HEK293 (cell line): ENCODE measurements around the gene CC2D1A.

ENCODE experiments used
- GLIS2 ChIP-seq: fragments of 450-650 bp; formaldehyde crosslinking; IDR thresholded peaks from 2 replicates; pipeline ENCODE4 v1.5.1; 2016; ENCODE audit warnings: missing biosample characterization, missing genetic modification characterization
- KLF8 ChIP-seq: fragments of 450-650 bp; formaldehyde crosslinking; IDR thresholded peaks from 2 replicates; pipeline ENCODE4 v1.5.1; 2016; ENCODE audit warnings: missing biosample characterization, missing genetic modification characterization
- KLF9 ChIP-seq: fragments of 450-650 bp; formaldehyde crosslinking; IDR thresholded peaks from 2 replicates; pipeline ENCODE4 v1.5.1; 2016; ENCODE audit warnings: missing biosample characterization, missing genetic modification characterization, low read depth
- ZBTB48 ChIP-seq: fragments of 450-650 bp; formaldehyde crosslinking; IDR thresholded peaks from 2 replicates; pipeline ENCODE4 v1.5.1; 2016; ENCODE audit warnings: missing biosample characterization, missing genetic modification characterization
- ZNF211 ChIP-seq: fragments of 450-650 bp; formaldehyde crosslinking; IDR thresholded peaks from 2 replicates; pipeline ENCODE4 v1.5.1; 2016; ENCODE audit warnings: low read depth, missing biosample characterization, missing genetic modification characterization
- ZNF341 ChIP-seq: fragments of 450-650 bp; formaldehyde crosslinking; IDR thresholded peaks from 2 replicates; pipeline ENCODE4; 2016; ENCODE audit warnings: low read depth, missing biosample characterization, missing genetic modification characterization
- ZNF571 ChIP-seq: fragments of 450-650 bp; formaldehyde crosslinking; IDR thresholded peaks from 2 replicates; pipeline ENCODE4 v1.5.0; 2017; ENCODE audit warnings: missing biosample characterization, missing genetic modification characterization
- ZNF610 ChIP-seq: fragments of 450-650 bp; formaldehyde crosslinking; IDR thresholded peaks from 2 replicates; pipeline ENCODE4 v1.5.1; 2016; ENCODE audit warnings: missing biosample characterization, missing genetic modification characterization, borderline replicate concordance
- ZNF621 ChIP-seq: fragments of 450-650 bp; formaldehyde crosslinking; IDR thresholded peaks from 2 replicates; pipeline ENCODE4 v1.5.1; 2017; ENCODE audit warnings: missing biosample characterization, missing genetic modification characterization
- ZNF624 ChIP-seq: fragments of 450-650 bp; formaldehyde crosslinking; IDR thresholded peaks from 2 replicates; pipeline ENCODE4 v1.5.1; 2017; ENCODE audit warnings: missing biosample characterization, missing genetic modification characterization
- ZSCAN23 ChIP-seq: fragments of 450-650 bp; formaldehyde crosslinking; IDR thresholded peaks from 2 replicates; pipeline ENCODE4 v1.5.1; 2016; ENCODE audit warnings: missing biosample characterization, missing genetic modification characterization
- TF ChIP-seq, protein P1 (sequence below): fragments of 450-650 bp; formaldehyde crosslinking; conservative IDR thresholded peaks from 2 replicates; pipeline ENCODE4 v1.5.1; 2016; ENCODE audit warnings: low read depth, missing biosample characterization, missing genetic modification characterization
- TF ChIP-seq, protein P2 (sequence below): fragments of 450-650 bp; formaldehyde crosslinking; IDR thresholded peaks from 2 replicates; pipeline ENCODE4 v1.5.1; 2016; ENCODE audit warnings: missing biosample characterization, missing genetic modification characterization, borderline replicate concordance
- TF ChIP-seq, protein P3 (sequence below): IDR thresholded peaks from 2 replicates; pipeline ENCODE4 v1.6.1; 2011; ENCODE audit warnings: mild to moderate bottlenecking, low read depth, low read length, borderline replicate concordance
- TF ChIP-seq, protein P4 (sequence below): fragments of 450-650 bp; formaldehyde crosslinking; conservative IDR thresholded peaks from 2 replicates; pipeline ENCODE4 v1.5.1; 2016; ENCODE audit warnings: low read depth, missing biosample characterization, missing genetic modification characterization
- TF ChIP-seq, protein P5 (sequence below): fragments of 450-650 bp; formaldehyde crosslinking; IDR thresholded peaks from 2 replicates; pipeline ENCODE4 v1.5.1; 2016; ENCODE audit warnings: missing biosample characterization, missing genetic modification characterization
- TF ChIP-seq, protein P6 (sequence below): fragments of 450-650 bp; formaldehyde crosslinking; IDR thresholded peaks from 2 replicates; pipeline ENCODE4 v1.5.1; 2016; ENCODE audit warnings: missing biosample characterization, missing genetic modification characterization
- TF ChIP-seq, protein P7 (sequence below): fragments of 450-650 bp; formaldehyde crosslinking; optimal IDR thresholded peaks from 2 replicates; pipeline ENCODE3; 2016; ENCODE audit warnings: missing biosample characterization, mild to moderate bottlenecking, missing genetic modification characterization
- TF ChIP-seq, protein P8 (sequence below): fragments of 450-650 bp; formaldehyde crosslinking; IDR thresholded peaks from 2 replicates; pipeline ENCODE4 v1.5.0; 2017; ENCODE audit warnings: missing biosample characterization, missing genetic modification characterization, borderline replicate concordance

Gene CC2D1A

DNA sequence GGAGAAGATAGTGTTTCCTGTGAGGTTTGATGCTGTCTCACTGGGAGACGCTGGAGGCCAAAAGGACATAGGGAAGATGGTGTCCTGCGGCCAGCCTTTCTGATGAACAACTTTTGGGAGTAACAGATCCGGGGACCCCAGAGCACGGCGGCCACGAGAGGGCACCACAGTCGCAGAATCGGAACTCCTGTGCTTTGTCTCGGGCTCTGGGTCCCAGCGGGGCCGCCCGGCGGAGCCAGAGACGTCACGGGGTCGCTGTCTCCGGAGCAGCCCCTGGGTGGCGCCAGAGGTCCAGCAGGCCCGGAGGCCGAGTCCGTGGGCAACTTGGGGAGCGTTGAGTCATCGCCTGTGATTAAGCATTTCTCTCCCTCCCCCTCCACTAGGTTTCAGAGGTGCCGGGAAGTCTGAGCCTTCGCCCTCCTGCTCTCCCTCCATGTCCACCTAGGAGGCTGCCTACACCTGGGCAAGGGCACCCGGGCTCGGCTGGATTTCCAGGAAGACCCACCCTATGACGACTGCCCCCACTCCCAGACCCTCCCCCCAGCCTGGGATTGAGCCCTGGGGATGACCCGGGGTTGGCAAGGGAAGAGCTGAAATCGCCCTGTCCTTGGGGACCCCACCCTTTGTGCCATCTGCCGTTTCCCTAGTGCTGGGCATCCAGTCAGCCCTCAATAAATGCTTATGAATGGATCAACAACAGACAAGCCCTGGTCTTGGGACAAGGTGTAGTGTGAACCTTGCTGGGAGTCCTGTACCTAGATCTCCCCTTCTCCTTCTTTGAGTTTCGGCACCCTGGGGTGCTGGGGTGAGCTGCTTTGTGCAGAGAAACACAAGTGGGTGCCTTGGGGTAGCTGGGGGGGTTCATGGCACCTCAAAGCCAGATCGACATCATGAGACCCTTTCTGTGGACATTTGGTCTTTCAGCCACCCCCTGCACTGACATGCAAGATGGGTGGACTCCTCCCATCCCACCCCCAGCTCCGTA is 25.6 kb upstream of the CC2D1A start (continued):
- TF ChIP-seq, protein P1, sequence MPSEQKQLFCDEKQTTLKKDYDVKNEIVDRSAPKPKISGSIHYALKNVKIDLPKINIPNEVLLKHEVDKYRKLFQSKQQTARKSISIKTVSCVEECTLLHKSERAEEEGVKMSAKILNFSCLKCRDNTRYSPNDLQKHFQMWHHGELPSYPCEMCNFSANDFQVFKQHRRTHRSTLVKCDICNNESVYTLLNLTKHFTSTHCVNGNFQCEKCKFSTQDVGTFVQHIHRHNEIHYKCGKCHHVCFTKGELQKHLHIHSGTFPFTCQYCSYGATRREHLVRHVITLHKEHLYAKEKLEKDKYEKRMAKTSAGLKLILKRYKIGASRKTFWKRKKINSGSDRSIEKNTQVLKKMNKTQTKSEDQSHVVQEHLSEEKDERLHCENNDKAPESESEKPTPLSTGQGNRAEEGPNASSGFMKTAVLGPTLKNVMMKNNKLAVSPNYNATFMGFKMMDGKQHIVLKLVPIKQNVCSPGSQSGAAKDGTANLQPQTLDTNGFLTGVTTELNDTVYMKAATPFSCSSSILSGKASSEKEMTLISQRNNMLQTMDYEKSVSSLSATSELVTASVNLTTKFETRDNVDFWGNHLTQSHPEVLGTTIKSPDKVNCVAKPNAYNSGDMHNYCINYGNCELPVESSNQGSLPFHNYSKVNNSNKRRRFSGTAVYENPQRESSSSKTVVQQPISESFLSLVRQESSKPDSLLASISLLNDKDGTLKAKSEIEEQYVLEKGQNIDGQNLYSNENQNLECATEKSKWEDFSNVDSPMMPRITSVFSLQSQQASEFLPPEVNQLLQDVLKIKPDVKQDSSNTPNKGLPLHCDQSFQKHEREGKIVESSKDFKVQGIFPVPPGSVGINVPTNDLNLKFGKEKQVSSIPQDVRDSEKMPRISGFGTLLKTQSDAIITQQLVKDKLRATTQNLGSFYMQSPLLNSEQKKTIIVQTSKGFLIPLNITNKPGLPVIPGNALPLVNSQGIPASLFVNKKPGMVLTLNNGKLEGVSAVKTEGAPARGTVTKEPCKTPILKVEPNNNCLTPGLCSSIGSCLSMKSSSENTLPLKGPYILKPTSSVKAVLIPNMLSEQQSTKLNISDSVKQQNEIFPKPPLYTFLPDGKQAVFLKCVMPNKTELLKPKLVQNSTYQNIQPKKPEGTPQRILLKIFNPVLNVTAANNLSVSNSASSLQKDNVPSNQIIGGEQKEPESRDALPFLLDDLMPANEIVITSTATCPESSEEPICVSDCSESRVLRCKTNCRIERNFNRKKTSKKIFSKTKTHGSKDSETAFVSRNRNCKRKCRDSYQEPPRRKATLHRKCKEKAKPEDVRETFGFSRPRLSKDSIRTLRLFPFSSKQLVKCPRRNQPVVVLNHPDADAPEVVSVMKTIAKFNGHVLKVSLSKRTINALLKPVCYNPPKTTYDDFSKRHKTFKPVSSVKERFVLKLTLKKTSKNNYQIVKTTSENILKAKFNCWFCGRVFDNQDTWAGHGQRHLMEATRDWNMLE (tag by site-specific recombination), result 0 out of 2 replicates have a peak, but pooled peaks have one; percentile 18
- TF ChIP-seq, protein P2, sequence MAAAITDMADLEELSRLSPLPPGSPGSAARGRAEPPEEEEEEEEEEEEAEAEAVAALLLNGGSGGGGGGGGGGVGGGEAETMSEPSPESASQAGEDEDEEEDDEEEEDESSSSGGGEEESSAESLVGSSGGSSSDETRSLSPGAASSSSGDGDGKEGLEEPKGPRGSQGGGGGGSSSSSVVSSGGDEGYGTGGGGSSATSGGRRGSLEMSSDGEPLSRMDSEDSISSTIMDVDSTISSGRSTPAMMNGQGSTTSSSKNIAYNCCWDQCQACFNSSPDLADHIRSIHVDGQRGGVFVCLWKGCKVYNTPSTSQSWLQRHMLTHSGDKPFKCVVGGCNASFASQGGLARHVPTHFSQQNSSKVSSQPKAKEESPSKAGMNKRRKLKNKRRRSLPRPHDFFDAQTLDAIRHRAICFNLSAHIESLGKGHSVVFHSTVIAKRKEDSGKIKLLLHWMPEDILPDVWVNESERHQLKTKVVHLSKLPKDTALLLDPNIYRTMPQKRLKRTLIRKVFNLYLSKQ (tag by site-specific recombination), result no peak
- TF ChIP-seq, protein P3, sequence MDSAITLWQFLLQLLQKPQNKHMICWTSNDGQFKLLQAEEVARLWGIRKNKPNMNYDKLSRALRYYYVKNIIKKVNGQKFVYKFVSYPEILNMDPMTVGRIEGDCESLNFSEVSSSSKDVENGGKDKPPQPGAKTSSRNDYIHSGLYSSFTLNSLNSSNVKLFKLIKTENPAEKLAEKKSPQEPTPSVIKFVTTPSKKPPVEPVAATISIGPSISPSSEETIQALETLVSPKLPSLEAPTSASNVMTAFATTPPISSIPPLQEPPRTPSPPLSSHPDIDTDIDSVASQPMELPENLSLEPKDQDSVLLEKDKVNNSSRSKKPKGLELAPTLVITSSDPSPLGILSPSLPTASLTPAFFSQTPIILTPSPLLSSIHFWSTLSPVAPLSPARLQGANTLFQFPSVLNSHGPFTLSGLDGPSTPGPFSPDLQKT, result no peak
- TF ChIP-seq ZNF621 (tag by site-specific recombination), result no peak
- TF ChIP-seq ZNF610 (tag by site-specific recombination), result peak; percentile 58; the same call in 1 of the 2 replicates
- peak; percentile 72 for TF ChIP-seq ZSCAN23
- peak; percentile 68; the same call in 1 of the 2 replicates for TF ChIP-seq GLIS2 (tag by site-specific recombination)
- TF ChIP-seq, protein P4, sequence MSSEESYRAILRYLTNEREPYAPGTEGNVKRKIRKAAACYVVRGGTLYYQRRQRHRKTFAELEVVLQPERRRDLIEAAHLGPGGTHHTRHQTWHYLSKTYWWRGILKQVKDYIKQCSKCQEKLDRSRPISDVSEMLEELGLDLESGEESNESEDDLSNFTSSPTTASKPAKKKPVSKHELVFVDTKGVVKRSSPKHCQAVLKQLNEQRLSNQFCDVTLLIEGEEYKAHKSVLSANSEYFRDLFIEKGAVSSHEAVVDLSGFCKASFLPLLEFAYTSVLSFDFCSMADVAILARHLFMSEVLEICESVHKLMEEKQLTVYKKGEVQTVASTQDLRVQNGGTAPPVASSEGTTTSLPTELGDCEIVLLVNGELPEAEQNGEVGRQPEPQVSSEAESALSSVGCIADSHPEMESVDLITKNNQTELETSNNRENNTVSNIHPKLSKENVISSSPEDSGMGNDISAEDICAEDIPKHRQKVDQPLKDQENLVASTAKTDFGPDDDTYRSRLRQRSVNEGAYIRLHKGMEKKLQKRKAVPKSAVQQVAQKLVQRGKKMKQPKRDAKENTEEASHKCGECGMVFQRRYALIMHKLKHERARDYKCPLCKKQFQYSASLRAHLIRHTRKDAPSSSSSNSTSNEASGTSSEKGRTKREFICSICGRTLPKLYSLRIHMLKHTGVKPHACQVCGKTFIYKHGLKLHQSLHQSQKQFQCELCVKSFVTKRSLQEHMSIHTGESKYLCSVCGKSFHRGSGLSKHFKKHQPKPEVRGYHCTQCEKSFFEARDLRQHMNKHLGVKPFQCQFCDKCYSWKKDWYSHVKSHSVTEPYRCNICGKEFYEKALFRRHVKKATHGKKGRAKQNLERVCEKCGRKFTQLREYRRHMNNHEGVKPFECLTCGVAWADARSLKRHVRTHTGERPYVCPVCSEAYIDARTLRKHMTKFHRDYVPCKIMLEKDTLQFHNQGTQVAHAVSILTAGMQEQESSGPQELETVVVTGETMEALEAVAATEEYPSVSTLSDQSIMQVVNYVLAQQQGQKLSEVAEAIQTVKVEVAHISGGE, result peak; percentile 36; the same call in 1 of the 2 replicates
- peak; percentile 59; the same call in 1 of the 2 replicates for TF ChIP-seq ZBTB48
- TF ChIP-seq ZNF341, result no peak
- TF ChIP-seq KLF8 (tag by site-specific recombination), result peak; percentile 85
- peak; percentile 24; the same call in 1 of the 2 replicates for TF ChIP-seq KLF9
- TF ChIP-seq, protein P5, sequence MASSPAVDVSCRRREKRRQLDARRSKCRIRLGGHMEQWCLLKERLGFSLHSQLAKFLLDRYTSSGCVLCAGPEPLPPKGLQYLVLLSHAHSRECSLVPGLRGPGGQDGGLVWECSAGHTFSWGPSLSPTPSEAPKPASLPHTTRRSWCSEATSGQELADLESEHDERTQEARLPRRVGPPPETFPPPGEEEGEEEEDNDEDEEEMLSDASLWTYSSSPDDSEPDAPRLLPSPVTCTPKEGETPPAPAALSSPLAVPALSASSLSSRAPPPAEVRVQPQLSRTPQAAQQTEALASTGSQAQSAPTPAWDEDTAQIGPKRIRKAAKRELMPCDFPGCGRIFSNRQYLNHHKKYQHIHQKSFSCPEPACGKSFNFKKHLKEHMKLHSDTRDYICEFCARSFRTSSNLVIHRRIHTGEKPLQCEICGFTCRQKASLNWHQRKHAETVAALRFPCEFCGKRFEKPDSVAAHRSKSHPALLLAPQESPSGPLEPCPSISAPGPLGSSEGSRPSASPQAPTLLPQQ, result peak; percentile 95
- TF ChIP-seq, protein P6, sequence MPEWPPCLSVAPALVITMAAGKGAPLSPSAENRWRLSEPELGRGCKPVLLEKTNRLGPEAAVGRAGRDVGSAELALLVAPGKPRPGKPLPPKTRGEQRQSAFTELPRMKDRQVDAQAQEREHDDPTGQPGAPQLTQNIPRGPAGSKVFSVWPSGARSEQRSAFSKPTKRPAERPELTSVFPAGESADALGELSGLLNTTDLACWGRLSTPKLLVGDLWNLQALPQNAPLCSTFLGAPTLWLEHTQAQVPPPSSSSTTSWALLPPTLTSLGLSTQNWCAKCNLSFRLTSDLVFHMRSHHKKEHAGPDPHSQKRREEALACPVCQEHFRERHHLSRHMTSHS, result no peak
- TF ChIP-seq ZNF211, result no peak
- TF ChIP-seq, protein P7, sequence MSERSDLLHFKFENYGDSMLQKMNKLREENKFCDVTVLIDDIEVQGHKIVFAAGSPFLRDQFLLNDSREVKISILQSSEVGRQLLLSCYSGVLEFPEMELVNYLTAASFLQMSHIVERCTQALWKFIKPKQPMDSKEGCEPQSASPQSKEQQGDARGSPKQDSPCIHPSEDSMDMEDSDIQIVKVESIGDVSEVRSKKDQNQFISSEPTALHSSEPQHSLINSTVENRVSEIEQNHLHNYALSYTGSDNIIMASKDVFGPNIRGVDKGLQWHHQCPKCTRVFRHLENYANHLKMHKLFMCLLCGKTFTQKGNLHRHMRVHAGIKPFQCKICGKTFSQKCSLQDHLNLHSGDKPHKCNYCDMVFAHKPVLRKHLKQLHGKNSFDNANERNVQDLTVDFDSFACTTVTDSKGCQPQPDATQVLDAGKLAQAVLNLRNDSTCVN (tag by site-specific recombination), result peak; percentile 48
- no peak for TF ChIP-seq ZNF571 (tag by site-specific recombination)
- TF ChIP-seq, protein P8, sequence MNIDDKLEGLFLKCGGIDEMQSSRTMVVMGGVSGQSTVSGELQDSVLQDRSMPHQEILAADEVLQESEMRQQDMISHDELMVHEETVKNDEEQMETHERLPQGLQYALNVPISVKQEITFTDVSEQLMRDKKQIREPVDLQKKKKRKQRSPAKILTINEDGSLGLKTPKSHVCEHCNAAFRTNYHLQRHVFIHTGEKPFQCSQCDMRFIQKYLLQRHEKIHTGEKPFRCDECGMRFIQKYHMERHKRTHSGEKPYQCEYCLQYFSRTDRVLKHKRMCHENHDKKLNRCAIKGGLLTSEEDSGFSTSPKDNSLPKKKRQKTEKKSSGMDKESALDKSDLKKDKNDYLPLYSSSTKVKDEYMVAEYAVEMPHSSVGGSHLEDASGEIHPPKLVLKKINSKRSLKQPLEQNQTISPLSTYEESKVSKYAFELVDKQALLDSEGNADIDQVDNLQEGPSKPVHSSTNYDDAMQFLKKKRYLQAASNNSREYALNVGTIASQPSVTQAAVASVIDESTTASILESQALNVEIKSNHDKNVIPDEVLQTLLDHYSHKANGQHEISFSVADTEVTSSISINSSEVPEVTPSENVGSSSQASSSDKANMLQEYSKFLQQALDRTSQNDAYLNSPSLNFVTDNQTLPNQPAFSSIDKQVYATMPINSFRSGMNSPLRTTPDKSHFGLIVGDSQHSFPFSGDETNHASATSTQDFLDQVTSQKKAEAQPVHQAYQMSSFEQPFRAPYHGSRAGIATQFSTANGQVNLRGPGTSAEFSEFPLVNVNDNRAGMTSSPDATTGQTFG, result no peak
- no peak for TF ChIP-seq ZNF624
